Raji (cell line): Measurements from ENCODE around the gene CTBP1.

Experiments used
- POLR2A ChIP-seq: IDR thresholded peaks from 2 replicates; pipeline ENCODE4 v1.6.1; 2011; ENCODE audit warnings: low read depth, low read length, control low read depth; ENCODE audit not compliant: insufficient read depth

The CTBP1 gene

DNA sequence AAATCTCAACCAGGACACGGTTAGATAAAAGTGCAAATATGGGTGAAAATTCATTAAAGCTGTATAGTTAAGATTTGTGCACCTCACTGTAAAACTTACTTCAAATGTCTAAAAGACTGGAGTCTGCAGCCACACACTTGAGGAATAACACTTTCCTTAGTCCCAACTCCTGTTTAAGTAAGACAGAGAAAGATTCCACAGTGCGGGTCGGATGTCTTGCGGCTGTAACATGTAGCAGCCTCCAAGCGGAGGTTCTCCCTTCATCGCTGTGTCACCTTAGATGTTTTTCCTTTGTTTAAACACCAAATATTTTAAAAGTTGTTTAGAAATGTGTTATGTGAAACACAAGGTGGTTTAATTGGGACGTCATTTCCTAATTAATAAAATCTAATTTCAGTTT is 39.9 kb upstream of the CTBP1 start:
- no peak for TF ChIP-seq POLR2A

DNA sequence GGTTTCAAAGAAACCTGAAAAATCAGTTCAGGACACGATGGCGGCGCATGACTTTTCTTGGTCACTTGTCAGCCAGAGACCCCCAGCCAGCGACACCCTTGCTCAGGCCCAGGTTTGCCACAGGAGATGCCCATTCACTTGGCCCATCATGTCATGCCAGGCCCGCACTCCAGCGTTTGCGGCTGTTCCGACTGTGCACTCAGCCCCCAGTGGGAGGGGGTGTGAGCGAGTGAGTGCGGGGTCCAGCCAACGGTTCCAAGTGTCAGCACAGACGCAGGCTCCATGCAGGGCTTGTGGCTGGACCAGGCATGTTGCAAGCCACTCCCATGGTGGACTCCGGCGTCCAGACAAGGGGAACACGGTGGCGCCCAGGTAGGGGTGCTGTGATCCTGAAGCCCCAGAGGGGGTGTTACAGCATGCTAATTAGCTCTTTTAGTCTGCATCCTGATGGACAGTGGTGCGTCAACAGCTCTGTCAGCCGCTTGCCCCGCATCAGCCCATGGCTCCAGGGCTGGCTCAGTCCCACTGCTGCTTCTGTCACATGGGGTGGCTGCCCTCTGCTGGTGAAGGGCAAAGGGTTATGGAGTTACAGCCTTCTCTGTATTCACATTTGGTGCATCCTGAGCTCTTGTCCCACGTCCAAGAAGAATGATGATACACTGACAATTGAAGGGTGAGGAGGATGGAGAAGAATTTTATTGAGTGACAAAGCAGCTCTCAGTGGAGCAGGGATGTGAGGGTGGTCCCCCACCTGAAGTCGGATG is 37.0 kb upstream of the CTBP1 start:
- no peak for TF ChIP-seq POLR2A

GRCh38 chr4:1285151-1285789 is 36.3 kb upstream of the CTBP1 start:
- no peak for TF ChIP-seq POLR2A

- TF ChIP-seq POLR2A = no peak
Observed at GRCh38 chr4:1283711-1284110, 34.8 kb upstream of the CTBP1 start.

- TF ChIP-seq POLR2A = no peak
Observed at GRCh38 chr4:1279253-1279652, 30.3 kb upstream of the CTBP1 start.

DNA sequence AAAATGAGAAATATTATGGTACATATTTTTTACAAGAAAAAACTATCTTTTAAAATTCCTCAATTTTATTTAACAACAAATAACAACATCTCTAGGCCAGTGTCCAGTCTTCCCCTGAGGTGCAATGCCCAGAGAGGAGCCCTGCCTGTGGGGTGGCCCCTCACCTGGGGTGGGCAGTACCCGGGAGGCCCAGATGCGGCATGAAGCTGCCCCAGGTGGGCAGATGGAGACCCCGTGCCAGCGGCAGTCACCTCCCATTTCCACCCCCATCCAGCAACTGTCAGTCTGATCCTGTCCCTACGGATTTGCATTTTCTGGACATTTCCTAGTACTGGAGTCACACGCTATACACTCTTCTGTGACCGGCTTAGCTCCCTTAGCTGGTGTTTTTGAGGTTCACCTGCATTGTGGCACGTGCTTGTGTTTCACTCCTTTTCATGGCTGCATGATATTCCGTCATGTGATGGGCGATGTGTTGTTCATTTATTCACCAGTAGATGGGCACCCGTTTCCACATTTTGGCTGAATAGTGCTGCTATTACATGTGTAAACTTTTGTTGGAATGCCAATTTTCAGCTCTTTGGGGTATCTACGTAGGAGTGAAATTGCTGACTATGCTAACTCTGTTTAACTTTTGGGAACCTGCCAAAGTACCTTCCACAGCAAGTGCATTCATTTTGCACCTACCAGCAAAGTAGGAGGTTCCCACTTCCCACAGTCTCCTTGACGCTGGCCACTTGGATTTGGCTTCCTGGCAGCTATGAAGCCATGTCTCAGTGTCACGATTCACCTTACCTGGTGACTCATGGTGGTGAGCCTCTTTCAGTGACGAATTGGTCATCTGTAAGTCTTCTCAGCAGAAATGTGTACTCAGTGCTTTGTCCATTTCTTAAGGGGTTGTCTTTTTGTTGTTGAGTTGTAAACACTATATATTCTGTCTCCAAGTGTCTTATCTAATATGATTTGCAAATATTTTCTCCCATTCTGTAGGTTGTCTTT is 29.0 kb upstream of the CTBP1 start:
- no peak for TF ChIP-seq POLR2A

GRCh38 chr4:1276984-1277383 is 28.1 kb upstream of the CTBP1 start:
- no peak for TF ChIP-seq POLR2A

DNA sequence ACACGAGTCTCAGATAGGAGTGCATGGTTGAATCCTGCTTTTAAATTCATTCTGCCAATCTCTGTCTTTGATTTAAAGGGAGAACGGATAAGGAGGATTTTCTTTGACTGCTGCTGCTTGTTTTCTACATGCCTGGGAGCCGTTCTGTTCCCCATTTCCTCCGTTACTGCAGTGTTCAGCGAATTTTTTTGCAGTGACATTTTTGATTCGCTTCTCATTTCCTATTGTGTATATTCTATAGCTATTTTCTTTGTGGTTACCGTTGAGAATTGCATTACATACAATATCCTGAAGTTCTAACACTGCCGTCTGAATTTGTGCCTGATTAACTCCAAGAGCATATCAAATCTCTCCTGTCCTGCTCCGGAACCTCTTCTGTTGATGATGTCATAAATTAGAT is 25.9 kb upstream of the CTBP1 start:
- no peak for TF ChIP-seq POLR2A

GRCh38 chr4:1271686-1272085 is 22.8 kb upstream of the CTBP1 start:
- no peak for TF ChIP-seq POLR2A

GRCh38 chr4:1269209-1269608 is 20.3 kb upstream of the CTBP1 start:
- TF ChIP-seq POLR2A = no peak

- TF ChIP-seq POLR2A = no peak
Observed at GRCh38 chr4:1266881-1267763, 18.2 kb upstream of the CTBP1 start.

DNA sequence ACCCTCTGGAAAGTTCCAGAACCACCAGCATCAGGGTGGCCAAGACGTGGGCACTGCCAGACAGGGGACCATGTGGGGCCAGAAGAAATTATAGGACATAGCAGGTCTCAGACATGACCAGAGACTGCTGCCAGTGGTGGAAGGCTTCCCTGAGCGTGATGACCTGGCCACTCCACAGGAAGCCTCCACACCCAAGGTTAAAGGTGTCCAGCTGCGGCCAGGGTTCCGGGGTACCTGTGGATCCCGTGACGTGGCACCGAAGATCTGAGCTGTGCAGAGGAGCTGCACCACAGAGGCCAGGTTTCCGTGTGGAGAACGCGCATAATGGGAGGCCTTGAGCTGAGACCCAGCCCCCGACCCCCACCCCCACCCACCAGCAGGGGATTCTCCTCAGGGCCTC is 16.4 kb upstream of the CTBP1 start:
- TF ChIP-seq POLR2A = no peak

DNA sequence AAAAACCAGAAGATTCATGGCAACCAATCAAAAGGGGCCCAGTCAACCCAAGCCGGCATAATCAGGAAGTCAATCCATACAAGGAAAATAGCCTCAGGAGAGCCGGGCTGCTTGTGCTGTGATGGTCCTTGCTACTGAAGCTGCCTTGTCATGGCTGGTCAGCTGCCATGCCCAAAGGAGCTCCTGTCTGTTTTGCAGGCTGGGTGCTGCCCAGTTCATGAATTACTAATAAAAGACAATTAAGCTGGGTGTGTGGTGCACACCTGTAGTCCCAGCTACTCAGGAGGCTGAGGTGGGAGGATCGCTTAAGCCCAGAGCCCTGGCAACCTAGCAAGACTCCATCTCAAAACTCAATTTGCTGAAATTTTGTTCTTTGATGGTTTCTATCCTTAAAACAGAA is 16.0 kb upstream of the CTBP1 start:
- TF ChIP-seq POLR2A = no peak

DNA sequence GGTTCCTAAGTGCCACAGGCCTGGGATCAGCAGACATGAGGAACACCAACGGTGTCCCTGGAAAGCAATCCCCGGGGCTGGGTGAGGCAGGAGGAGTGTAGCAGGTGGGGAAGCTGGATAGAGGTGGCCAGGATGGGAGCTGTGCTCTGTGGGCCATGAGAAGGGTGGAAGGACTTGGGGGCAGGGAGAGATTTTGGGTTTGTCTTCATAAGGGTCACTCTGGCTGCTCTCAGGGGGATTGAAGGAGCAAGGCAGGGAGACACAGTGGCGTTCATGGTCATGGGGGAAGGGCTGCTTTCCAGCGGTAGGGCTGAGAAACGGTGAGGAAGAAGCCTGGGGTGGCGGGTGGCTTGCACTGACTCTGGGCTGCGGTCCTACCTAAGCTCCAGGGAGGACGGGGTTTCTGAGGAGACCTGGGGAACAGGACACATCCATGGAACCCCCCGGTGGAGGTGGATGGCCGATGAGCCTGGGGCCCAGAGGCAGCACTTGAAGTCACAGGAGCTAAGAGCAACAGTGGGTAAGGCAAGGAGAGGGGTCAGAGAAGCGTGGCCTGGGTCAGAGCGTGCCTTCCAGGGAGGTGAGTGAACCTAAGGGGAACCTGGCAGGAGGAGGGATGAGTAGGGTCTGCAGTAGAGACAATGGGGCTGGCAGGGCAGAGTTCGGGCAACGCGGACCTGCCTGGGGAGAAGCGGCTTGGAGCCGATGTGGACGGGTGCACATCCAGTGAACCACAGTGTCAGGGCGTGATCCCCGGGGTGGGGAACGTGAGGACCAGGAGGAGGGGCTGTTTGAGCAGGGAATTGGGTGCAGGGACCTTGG is 12.4 kb upstream of the CTBP1 start:
- no peak for TF ChIP-seq POLR2A

- no peak for TF ChIP-seq POLR2A
Observed at GRCh38 chr4:1260418-1261106, 11.6 kb upstream of the CTBP1 start.
